Pancreas (tissue), 10 donors: ENCODE measurements around the gene OR4X1. TPM values are rescaled to one million over a fixed set of nuclear protein-coding genes. Genes with fewer than 3 reads are reported as not detected.
"Not testable (repeated sequence)": the region's sequence is repeated elsewhere in the genome, so short reads cannot be mapped to it uniquely, and the experiment has no call there.

Experiments used
- ATAC-seq, 4 donors: fragments of 200-7000 bp; cut with Tn5 transposase; one replicate each; pipeline versions ENCODE4 v1.8.0 to v1.9.1; 2020; ENCODE audit warnings: mild to moderate bottlenecking in 4 of 4, moderate library complexity in 4 of 4
- DNase-seq, 6 donors: peaks; one replicate each; pipeline ENCODE4 v3.0.0-alpha.2; 2020
- FAIRE-seq: peaks from 2 replicates; lab custom pipeline; 2012; peaks lifted over from hg19 to GRCh38; lab: Jason Lieb, UNC
- H3K27ac ChIP-seq, 4 donors: fragments of 200-600 bp; sonication (generic); 1 replicate in 3 of 4; 2 replicates in 1 of 4; pipeline versions ENCODE4 v1.5.0 to v1.8.0; 2020
- H3K27me3 ChIP-seq, 4 donors: fragments of 200-600 bp; one replicate each; pipeline ENCODE4 v1.8.0; 2021
- H3K36me3 ChIP-seq, 3 donors: fragments of 200-600 bp; sonication (generic) in 1 of 3; one replicate each; pipeline versions ENCODE4 v1.5.0 to v1.8.0; 2020 to 2021
- H3K4me1 ChIP-seq, 3 donors: fragments of 200-600 bp; one replicate each; pipeline ENCODE4 v1.8.0; 2021
- H3K4me3 ChIP-seq, 4 donors: fragments of 200-600 bp; sonication (generic) in 2 of 4; one replicate each; pipeline versions ENCODE4 v1.5.0 to v1.8.0; 2020 to 2021
- H3K9me3 ChIP-seq, 4 donors: fragments of 200-600 bp; one replicate each; pipeline ENCODE4 v1.8.0; 2021
- WGBS, 2 donors: extraction: QIAGEN DNeasy Blood & Tissue Kit; methylation state at CpG; one replicate each; pipeline ENCODE4 v1.1.7; 2013; 5-methylcytosine and 5-hydroxymethylcytosine counted together
- intact Hi-C, 3 donors: fragments of 100-400 bp; cut with DNase I; formaldehyde crosslinking; loops; one replicate each; pipeline versions ENCODE4 v1.11.1 to v1.14.2; 2022
- polyA plus RNA-seq, 2 donors: library from polyadenylated mRNA; stranded (reverse); fragments of 200-250 nt; gene quantifications; one replicate each; pipeline ENCODE4 v1.2.3, GENCODE V29; 2013
- total RNA-seq, 6 donors: library from RNA; stranded (reverse); fragmentation: NEBNext Ultra II Directional in 4 of 6; extraction: Animal tissue kit (Norgen Biotek cat#: 25700) in 4 of 6; gene quantifications; one replicate each; pipeline versions ENCODE4 v1.2.1 to v1.2.4, GENCODE V29; 2021 to 2023
- TF ChIP-seq, protein P1 (sequence below), 4 donors: fragments of 200-600 bp; sonication (generic) in 3 of 4; IDR thresholded peaks; one replicate each; pipeline versions ENCODE4 v1.5.0 to v1.8.0; 2021; ENCODE audit warnings: antibody characterized with exemption in 4 of 4
- donor health status: healthy with polysubstance abuse.
- donor health status: DM: no; HTN: no; CAD: no; lungs with moderate emphysema.
- donor health status: DM: no; HTN: no; CAD: no.
- donor health status: control.
- donor health status: control.
- donor health status: Bipolar disorder and iron deficiency.
- donor health status: DM: yes; HTN: yes; CAD: no.
- donor health status: DM: no; HTN: no; CAD: no.
- donor health status: DM: no; HTN: no; CAD: no.
- donor health status: DM: yes; HTN: yes; CAD: no.

OR4X1 gene, protein sequence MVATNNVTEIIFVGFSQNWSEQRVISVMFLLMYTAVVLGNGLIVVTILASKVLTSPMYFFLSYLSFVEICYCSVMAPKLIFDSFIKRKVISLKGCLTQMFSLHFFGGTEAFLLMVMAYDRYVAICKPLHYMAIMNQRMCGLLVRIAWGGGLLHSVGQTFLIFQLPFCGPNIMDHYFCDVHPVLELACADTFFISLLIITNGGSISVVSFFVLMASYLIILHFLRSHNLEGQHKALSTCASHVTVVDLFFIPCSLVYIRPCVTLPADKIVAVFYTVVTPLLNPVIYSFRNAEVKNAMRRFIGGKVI
- total RNA-seq (not detected), polyA plus RNA-seq (not detected)

DNA sequence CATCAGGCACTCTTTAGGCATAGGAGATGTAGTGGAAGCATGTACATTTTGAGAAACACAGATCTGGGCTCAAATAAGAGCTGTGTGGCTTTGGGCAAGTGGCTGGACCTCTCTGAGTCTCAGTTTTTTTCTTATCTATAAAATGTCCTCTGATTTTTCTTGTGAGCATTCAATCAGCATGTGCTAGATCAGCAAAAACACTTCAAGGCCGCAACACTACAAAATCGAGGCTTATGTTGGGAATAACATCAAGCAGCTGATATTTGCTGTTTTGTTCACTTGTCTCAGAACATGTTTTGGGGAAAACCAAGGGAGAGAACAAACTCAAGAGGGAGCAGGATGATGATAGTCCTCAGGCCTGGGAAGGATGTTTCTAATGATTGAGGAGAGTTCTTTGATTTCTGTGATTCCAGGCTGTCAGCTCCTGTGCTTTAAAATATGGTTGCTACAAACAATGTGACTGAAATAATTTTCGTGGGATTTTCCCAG is at the start of gene OR4X1:
Gene OR4X1, plus strand, starts transcription at position 439 of the 489 bp plus-strand sequence. Its CDS starts 0 bp downstream, at position 439.
- no peaks in the 10 kb centered on the region for H3K36me3 ChIP-seq
- FAIRE-seq (no peak), ATAC-seq (no peak), DNase-seq (no peak)
- intact Hi-C loops, result no loop called here
- 15 to 17% methylated on average over 3 of the region's 3 CpGs for whole genome bisulfite sequencing, 2 donors
- H3K4me3 ChIP-seq, result no peak within 1 kb of the TSS
- no peaks in the 10 kb centered on the region for H3K4me1 ChIP-seq
- TF ChIP-seq, protein P1, sequence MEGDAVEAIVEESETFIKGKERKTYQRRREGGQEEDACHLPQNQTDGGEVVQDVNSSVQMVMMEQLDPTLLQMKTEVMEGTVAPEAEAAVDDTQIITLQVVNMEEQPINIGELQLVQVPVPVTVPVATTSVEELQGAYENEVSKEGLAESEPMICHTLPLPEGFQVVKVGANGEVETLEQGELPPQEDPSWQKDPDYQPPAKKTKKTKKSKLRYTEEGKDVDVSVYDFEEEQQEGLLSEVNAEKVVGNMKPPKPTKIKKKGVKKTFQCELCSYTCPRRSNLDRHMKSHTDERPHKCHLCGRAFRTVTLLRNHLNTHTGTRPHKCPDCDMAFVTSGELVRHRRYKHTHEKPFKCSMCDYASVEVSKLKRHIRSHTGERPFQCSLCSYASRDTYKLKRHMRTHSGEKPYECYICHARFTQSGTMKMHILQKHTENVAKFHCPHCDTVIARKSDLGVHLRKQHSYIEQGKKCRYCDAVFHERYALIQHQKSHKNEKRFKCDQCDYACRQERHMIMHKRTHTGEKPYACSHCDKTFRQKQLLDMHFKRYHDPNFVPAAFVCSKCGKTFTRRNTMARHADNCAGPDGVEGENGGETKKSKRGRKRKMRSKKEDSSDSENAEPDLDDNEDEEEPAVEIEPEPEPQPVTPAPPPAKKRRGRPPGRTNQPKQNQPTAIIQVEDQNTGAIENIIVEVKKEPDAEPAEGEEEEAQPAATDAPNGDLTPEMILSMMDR (IDR thresholded peaks at IDR 0.05), result no peak
- no peaks in the 10 kb centered on the region for H3K9me3 ChIP-seq
- no peak within 1 kb of the TSS for H3K27ac ChIP-seq
- no peaks in the 10 kb centered on the region for H3K27me3 ChIP-seq

DNA sequence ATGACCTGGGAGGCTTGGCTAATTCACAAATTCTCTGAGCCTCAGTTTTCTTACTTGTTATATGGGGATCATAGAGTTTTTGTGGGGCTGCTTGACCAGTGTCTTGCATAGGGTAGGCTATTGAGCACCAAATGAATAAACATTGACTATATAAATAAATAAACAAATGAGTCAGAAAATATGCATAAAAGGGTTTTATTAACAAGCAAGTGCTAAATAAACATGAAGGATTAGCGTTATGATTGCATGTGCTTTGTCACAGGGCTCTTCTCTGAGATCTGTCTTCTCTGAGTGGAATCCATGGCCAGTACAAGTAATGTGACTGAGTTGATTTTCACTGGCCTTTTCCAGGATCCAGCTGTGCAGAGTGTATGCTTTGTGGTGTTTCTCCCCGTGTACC is 47.2 kb upstream of the OR4X1 start, which contains the start of gene OR4B1:
Gene OR4B1, plus strand, starts transcription at position 301 of the 400 bp plus-strand sequence. Its CDS starts 0 bp downstream, at position 301.
- TF ChIP-seq, protein P1 (IDR thresholded peaks at IDR 0.05), result no peak
- ATAC-seq, result no peak
- Histone ChIP-seq H3K27me3 (no peaks in the 10 kb centered on the region), H3K4me3 (no peak within 1 kb of the TSS), H3K36me3 (no peaks in the 10 kb centered on the region), H3K9me3 (no peaks in the 10 kb centered on the region), H3K4me1 (no peaks in the 10 kb centered on the region), H3K27ac (no peak within 1 kb of the TSS)
- FAIRE-seq, result no peak
- 28 to 54% methylated on average over 2 of the region's 2 CpGs for WGBS, 2 donors
- no peak for DNase-seq
- intact Hi-C loops, result no loop called here

DNA sequence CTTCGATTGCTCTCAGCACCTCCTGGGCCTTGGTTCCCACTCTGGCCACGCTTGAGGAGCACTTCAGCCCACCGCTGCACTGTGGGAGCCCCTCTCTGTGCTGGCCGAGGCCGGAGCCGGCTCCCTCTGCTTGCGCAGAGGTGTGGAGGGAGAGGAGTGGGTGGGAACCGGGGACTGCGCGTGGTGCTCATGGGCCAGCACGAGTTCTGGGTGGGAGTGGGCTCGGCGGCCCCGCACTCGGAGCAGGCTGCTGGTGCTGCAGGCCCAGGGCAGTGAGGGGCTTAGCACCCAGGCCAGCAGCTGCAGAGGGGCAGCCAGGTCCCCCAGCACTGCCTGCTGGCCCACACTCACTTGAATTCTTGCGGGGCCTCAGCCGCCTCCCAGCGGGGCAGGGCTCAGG is 34.9 kb upstream of the OR4X1 start:
- FAIRE-seq (no peak), DNase-seq (peak in 1 of 6 donors; percentile 59), ATAC-seq (no peak)
- Histone ChIP-seq H3K36me3 (no peaks in the 10 kb centered on the region), H3K4me1 (no peaks in the 10 kb centered on the region), H3K27me3 (no peaks in the 10 kb centered on the region), H3K4me3 (no peak overlapping the region), H3K9me3 (no peaks in the 10 kb centered on the region), H3K27ac (no peak overlapping the region)
- WGBS, 2 donors, result 68 to 82% methylated on average over 17 to 18 of the region's 18 CpGs
- TF ChIP-seq, protein P1 (IDR thresholded peaks at IDR 0.05), result no peak
- intact Hi-C loops, result no loop called here

DNA sequence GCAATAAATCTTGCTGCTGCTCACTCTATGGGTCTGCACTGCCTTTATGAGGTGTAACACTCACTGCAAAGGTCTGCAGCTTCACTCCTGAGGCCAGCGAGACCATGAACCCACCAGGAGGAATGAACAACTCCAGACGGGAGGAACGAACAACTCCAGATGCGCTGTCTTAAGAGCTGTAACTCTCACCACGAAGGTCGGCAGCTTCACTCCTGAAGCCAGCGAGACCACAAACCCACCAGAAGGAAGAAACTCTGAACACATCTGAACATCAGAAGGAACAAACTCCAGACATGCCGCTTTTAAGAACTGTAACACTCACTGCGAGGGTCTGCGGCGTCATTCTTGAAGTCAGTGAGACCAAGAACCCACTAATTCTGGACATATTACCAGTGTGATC is 33.6 kb upstream of the OR4X1 start:
- H3K4me1 ChIP-seq, intact Hi-C loops, H3K27ac ChIP-seq, ATAC-seq, FAIRE-seq, DNase-seq, H3K36me3 ChIP-seq, H3K9me3 ChIP-seq, H3K4me3 ChIP-seq, H3K27me3 ChIP-seq: not testable (repeated sequence)
- WGBS, 2 donors, result 62 to 72% methylated on average over 11 of the region's 11 CpGs

DNA sequence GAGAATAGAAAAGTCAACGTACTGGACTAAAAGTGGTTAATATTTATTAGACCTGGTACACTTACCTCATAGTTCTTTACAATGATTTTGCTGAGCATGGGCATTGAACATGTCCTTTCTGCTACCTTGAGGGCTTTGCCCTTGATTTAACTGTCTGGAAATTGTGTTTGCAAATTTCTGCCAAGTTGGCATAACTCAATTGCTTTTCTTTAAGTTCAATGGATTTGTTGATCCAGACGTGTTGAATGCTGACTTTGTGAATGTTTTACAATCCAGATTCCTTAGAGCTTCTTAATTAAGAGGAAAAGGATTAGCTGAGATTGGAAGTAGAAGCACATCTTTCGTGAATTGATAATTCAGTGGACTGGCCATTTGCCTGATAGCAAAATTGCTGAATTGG is 25.9 kb upstream of the OR4X1 start:
- DNase-seq, result no peak
- no peaks in the 10 kb centered on the region for H3K9me3 ChIP-seq
- no peaks in the 10 kb centered on the region for H3K36me3 ChIP-seq
- WGBS, 2 donors, result 13 to 31% methylated on average over 3 of the region's 3 CpGs
- intact Hi-C loops, result no loop called here
- H3K27me3 ChIP-seq, result peaks cover 0 to 3% (median 0%) of the 10 kb centered on the region in 4 donors
- TF ChIP-seq, protein P1 (IDR thresholded peaks at IDR 0.05), result no peak
- no peak for ATAC-seq
- no peak overlapping the region for H3K4me3 ChIP-seq
- H3K4me1 ChIP-seq, result no peaks in the 10 kb centered on the region
- no peak for FAIRE-seq
- H3K27ac ChIP-seq, result no peak overlapping the region
